Skeletal muscle tissue (tissue), 4 donors: ENCODE results near the gene NR6A1. TPM values are rescaled to one million over a fixed set of nuclear protein-coding genes. Genes with fewer than 3 reads are reported as not detected.

Experiments
- H3K27ac ChIP-seq: one replicate; pipeline ENCODE4 v1.7.0; 2013; ENCODE audit warnings: mild to moderate bottlenecking, low read depth, low read length, inconsistent platforms
- H3K27me3 ChIP-seq, 3 donors: one replicate each; pipeline ENCODE4 v1.7.0; 2013; ENCODE audit warnings: low read length in 3 of 3; ENCODE audit not compliant: control insufficient read depth in 3 of 3, insufficient read depth in 3 of 3
- H3K36me3 ChIP-seq, 3 donors: one replicate each; pipeline ENCODE4 v1.7.0; 2013; ENCODE audit warnings: low read length in 3 of 3; ENCODE audit not compliant: control insufficient read depth in 3 of 3, insufficient read depth in 3 of 3
- H3K4me1 ChIP-seq, 3 donors: one replicate each; pipeline ENCODE4 v1.7.0; 2013; ENCODE audit warnings: low read length in 3 of 3, mild to moderate bottlenecking in 3 of 3; ENCODE audit not compliant: control insufficient read depth in 3 of 3, insufficient read depth in 3 of 3
- H3K4me3 ChIP-seq, 3 donors: one replicate each; pipeline ENCODE4 v1.7.0; 2013; ENCODE audit warnings: low read length in 3 of 3
- H3K9ac ChIP-seq, 3 donors: one replicate each; pipeline ENCODE4 v1.7.0; 2013; ENCODE audit warnings: low read length in 3 of 3, mild to moderate bottlenecking in 3 of 3, moderate library complexity in 2 of 3, low read depth in 1 of 3
- H3K9me3 ChIP-seq, 3 donors: one replicate each; pipeline ENCODE4 v1.7.0; 2013; ENCODE audit warnings: low read length in 3 of 3; ENCODE audit not compliant: control insufficient read depth in 3 of 3
- total RNA-seq: library from RNA; depleted of rRNA; stranded (reverse); fragments of >200 nt; gene quantifications from one replicate; pipeline ENCODE4 v1.2.3, GENCODE V29; 2014
- donor health status: Osteomylitis.

The NR6A1 gene
- total RNA-seq, 1 donor from 2014 or later: 0.52 TPM

GRCh38 chr9:124768750-124769548 lies 2.2 kb downstream of the NR6A1 start:
- peak overlapping the region in 2 of 3 donors; percentile 79 for H3K4me3 ChIP-seq
- peaks cover 0 to 13% (median 4%) of the 10 kb centered on the region in 3 donors for H3K27me3 ChIP-seq
- H3K27ac ChIP-seq: no peak overlapping the region

DNA sequence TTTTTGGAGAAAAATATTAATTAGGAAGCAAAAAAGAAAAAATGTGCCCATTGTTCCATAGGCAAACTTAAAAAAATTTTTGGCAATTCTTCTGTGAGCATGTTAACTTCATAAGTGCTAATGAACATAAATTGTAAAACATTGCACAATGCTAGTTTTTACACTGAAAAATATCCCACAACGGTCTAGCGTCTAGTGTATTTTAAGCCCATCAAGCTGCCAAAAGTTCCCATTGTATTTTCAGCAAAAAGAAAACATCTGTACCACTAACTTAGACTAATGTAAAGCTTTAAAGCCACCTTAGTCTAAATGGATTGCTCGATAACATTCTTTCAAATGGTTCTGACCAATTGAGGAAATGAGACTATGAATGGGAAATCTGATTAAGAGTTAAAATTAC lies 2.8 kb downstream of the NR6A1 start:
- H3K36me3 ChIP-seq: no peaks in the 10 kb centered on the region
- no peak overlapping the region for H3K9ac ChIP-seq
- peaks cover 5 to 16% (median 8%) of the 10 kb centered on the region in 3 donors for H3K4me1 ChIP-seq
- H3K9me3 ChIP-seq: no peaks in the 10 kb centered on the region
- H3K4me3 ChIP-seq: no peak overlapping the region
- H3K27me3 ChIP-seq: peaks cover 0 to 15% (median 4%) of the 10 kb centered on the region in 3 donors
- H3K27ac ChIP-seq: no peak overlapping the region

More at GRCh38 chr9:124768750-124769548, 2.2 kb downstream of the NR6A1 start:
- peaks cover 5 to 16% (median 8%) of the 10 kb centered on the region in 3 donors for H3K4me1 ChIP-seq
- no peaks in the 10 kb centered on the region for H3K36me3 ChIP-seq
- peak overlapping the region in 1 of 3 donors; percentile 76 for H3K9ac ChIP-seq
- H3K9me3 ChIP-seq: no peaks in the 10 kb centered on the region

DNA sequence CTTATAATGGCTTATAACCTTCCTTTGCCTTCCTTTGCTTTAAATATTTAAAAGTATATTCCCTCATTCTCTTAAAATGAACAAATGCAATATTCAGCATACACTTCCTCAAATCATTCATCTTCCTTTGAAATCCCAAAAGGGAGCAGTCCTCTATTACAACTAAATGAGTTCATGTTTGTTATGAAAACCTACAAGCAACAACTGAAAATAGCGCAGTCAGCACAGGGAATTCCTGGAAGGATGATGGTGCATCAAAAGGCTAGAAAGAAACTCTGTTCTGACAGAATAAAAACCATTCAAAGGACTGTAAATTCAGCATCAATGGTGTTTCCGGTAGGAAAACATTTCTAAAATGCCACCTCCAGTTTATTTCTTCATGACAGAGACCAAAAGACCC lies 3.3 kb downstream of the NR6A1 start:
- H3K36me3 ChIP-seq: no peaks in the 10 kb centered on the region
- no peak overlapping the region for H3K27ac ChIP-seq
- no peaks in the 10 kb centered on the region for H3K9me3 ChIP-seq
- no peak overlapping the region for H3K9ac ChIP-seq
- peaks cover 5 to 16% (median 8%) of the 10 kb centered on the region in 3 donors for H3K4me1 ChIP-seq
- peaks cover 0 to 15% (median 4%) of the 10 kb centered on the region in 3 donors for H3K27me3 ChIP-seq
- no peak overlapping the region for H3K4me3 ChIP-seq

DNA sequence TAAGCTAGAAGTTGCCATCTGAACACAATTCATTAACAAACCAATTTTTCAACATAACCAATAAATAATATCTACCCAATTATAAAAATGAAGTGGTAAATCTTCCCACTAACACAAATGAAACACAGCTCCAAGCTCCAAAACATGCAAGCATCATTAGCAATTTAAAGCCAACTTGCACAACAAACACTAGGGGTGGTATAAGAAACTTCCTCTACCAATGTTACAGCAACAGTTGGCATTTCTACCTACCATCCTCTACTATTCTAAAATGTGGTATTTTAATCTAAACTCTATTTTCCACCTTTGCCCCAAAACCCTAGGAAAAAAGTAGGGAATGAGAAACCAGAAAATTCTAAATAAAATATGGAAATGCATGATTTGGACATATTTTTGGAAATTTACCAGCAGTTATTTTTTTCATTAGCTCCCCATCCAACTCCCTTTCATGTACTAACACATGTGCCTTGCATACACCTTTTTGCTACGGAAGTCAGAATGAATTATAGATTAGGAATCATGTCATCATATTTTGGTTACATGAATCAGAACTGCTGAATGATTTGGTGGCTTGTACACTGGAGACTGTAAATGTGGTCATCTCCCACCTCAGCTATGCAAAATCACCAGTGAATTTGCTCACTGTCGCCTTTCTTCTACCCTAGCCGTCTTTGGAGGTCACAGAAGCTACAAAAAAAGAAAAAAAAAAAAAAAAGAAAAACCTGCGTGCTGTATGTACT lies 4.1 kb downstream of the NR6A1 start:
- Histone ChIP-seq H3K4me3 (no peak overlapping the region), H3K27ac (no peak overlapping the region), H3K4me1 (peaks cover 4 to 16% (median 8%) of the 10 kb centered on the region in 3 donors), H3K27me3 (peaks cover 0 to 15% (median 4%) of the 10 kb centered on the region in 3 donors), H3K36me3 (no peaks in the 10 kb centered on the region), H3K9ac (no peak overlapping the region), H3K9me3 (no peaks in the 10 kb centered on the region)

DNA sequence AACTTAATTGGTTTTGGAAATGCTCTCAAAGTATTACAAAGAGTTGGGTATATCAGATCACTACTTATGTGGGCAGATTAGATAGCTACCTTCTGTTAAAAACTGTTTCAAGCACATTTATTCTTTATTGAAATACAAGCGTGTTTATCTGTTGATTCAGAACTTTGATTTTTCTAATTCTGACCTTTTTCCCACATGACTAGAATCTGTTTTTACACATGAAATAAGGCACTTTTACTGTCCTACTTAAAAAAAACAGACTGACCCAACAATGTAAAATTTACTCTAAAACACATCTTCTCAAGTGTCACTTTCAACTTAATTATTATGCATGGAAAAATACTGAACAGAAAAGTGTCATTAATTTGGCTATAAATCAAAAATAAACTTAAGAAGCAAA lies 4.8 kb downstream of the NR6A1 start:
- H3K36me3 ChIP-seq: no peaks in the 10 kb centered on the region
- H3K9me3 ChIP-seq: no peaks in the 10 kb centered on the region
- no peak overlapping the region for H3K4me3 ChIP-seq
- no peak overlapping the region for H3K9ac ChIP-seq
- H3K27me3 ChIP-seq: peaks cover 0 to 15% (median 4%) of the 10 kb centered on the region in 3 donors
- H3K27ac ChIP-seq: no peak overlapping the region
- H3K4me1 ChIP-seq: peaks cover 0 to 12% (median 3%) of the 10 kb centered on the region in 3 donors

GRCh38 chr9:124765439-124765835 lies 5.7 kb downstream of the NR6A1 start:
- H3K36me3 ChIP-seq: no peaks in the 10 kb centered on the region
- H3K4me1 ChIP-seq: peaks cover 0 to 12% (median 3%) of the 10 kb centered on the region in 3 donors
- H3K27ac ChIP-seq: no peak overlapping the region
- H3K4me3 ChIP-seq: no peak overlapping the region
- peaks cover 0 to 15% (median 4%) of the 10 kb centered on the region in 3 donors for H3K27me3 ChIP-seq
- no peak overlapping the region for H3K9ac ChIP-seq
- H3K9me3 ChIP-seq: no peaks in the 10 kb centered on the region

DNA sequence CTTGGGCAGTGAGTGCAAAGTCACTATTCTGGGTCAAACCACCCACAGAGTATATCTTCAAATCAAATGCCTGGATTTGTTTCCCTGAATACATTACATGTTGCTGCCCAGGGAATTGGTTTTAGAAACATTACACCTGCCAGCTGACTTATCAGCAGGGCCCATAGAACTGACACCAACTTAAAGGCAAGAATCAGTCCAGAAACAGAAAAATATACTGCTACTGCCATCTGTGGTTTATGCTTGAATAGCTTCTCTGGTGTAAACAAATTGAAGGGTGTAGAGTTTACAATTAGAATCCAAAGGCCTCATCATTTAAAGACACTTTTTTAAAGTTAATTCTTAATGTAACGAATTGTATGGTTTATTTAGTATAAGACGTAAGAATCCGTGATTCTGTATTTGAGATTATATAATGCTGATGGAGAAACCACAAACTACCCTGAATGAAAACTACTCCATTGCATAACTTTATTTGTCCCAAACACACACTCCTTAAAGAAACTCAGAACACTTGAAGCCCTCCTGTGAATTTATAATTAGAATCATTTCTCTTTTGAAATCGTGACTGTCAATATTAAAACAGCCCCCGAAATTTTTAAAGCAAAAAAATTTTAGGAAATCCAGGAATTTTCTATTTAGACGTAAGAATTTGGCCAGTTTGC lies 6.2 kb downstream of the NR6A1 start:
- H3K9ac ChIP-seq: no peak overlapping the region
- H3K4me3 ChIP-seq: no peak overlapping the region
- H3K4me1 ChIP-seq: peaks cover 0 to 9% (median 3%) of the 10 kb centered on the region in 3 donors
- H3K36me3 ChIP-seq: no peaks in the 10 kb centered on the region
- H3K9me3 ChIP-seq: no peaks in the 10 kb centered on the region
- H3K27me3 ChIP-seq: peaks cover 0 to 13% (median 1%) of the 10 kb centered on the region in 3 donors
- H3K27ac ChIP-seq: no peak overlapping the region

- H3K27me3 ChIP-seq: peaks cover 0 to 8% (median 0%) of the 10 kb centered on the region in 3 donors
- no peak overlapping the region for H3K4me3 ChIP-seq
- H3K9me3 ChIP-seq: no peaks in the 10 kb centered on the region
- no peak overlapping the region for H3K27ac ChIP-seq
- H3K9ac ChIP-seq: no peak overlapping the region
- no peaks in the 10 kb centered on the region for H3K36me3 ChIP-seq
- no peaks in the 10 kb centered on the region for H3K4me1 ChIP-seq
These were observed 8.5 kb downstream of the NR6A1 start for GRCh38 chr9:124762633-124763032.

- Histone ChIP-seq H3K4me3 (no peak overlapping the region), H3K27me3 (peaks cover 0 to 5% (median 0%) of the 10 kb centered on the region in 3 donors), H3K9ac (no peak overlapping the region), H3K4me1 (no peaks in the 10 kb centered on the region), H3K27ac (no peak overlapping the region), H3K9me3 (no peaks in the 10 kb centered on the region), H3K36me3 (no peaks in the 10 kb centered on the region)
These were observed 9.4 kb downstream of the NR6A1 start for GRCh38 chr9:124761710-124762109.
